MM.1S (cell line): ENCODE measurements around the gene TMPRSS11D.

ENCODE experiments used
- EZH2 ChIP-seq: fragments of 300-600 bp; sonication (generic); optimal IDR thresholded peaks from 2 replicates; pipeline ENCODE3; 2017; ENCODE audit warnings: low read depth, mild to moderate bottlenecking, antibody characterized with exemption, low read length, mixed read lengths
- EZH2phosphoT487 ChIP-seq: fragments of 300-600 bp; sonication (generic); IDR thresholded peaks from 2 replicates; pipeline ENCODE4 v1.6.1; 2018; ENCODE audit warnings: antibody characterized with exemption, low read length
- TF ChIP-seq, protein P1 (sequence below): fragments of 300-600 bp; sonication (generic); IDR thresholded peaks from 2 replicates; pipeline ENCODE4 v1.5.1; 2016; ENCODE audit warnings: antibody characterized with exemption, low read length, mixed read lengths

DNA sequence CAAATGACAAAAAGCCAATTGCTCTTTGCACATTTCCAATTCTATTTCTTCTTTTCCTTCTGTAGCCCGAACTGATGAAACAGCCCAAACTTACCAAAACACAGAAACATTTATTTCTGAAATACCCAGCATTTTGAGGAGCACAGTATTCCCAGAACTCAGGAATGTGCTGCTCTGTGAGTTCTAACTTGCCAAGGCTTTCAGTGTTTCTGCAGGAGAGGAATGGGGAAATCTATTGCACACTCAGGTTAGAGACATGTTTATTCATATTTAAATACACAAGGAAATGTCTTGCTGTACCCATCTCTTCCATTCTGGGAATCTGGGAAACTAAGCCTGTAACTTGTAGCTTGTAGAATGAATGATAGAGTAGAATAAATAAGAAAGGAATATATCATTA is 10.7 kb downstream of the TMPRSS11D start:
- TF ChIP-seq EZH2phosphoT487, result no peak
- TF ChIP-seq, protein P1, sequence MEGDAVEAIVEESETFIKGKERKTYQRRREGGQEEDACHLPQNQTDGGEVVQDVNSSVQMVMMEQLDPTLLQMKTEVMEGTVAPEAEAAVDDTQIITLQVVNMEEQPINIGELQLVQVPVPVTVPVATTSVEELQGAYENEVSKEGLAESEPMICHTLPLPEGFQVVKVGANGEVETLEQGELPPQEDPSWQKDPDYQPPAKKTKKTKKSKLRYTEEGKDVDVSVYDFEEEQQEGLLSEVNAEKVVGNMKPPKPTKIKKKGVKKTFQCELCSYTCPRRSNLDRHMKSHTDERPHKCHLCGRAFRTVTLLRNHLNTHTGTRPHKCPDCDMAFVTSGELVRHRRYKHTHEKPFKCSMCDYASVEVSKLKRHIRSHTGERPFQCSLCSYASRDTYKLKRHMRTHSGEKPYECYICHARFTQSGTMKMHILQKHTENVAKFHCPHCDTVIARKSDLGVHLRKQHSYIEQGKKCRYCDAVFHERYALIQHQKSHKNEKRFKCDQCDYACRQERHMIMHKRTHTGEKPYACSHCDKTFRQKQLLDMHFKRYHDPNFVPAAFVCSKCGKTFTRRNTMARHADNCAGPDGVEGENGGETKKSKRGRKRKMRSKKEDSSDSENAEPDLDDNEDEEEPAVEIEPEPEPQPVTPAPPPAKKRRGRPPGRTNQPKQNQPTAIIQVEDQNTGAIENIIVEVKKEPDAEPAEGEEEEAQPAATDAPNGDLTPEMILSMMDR, result no peak
- TF ChIP-seq EZH2, result no peak
